H1 (cell line): ENCODE results near the gene CCDC183.
"Not testable (repeated sequence)": the region's sequence is repeated elsewhere in the genome, so short reads cannot be mapped to it uniquely, and the experiment has no call there.

Experiments
- CBX5 ChIP-seq: fragments of 300-800, 300-1000 bp; sonication (generic); IDR thresholded peaks from 2 replicates; pipeline ENCODE4 v1.7.1; 2016; ENCODE audit warnings: antibody characterized with exemption, low read length, low read depth
- EZH2 ChIP-seq: fragments of 200-600 bp; sonication (generic); IDR thresholded peaks from 2 replicates; pipeline ENCODE4 v1.7.1; 2012; ENCODE audit warnings: low read depth, mild to moderate bottlenecking, moderate library complexity, low read length, inconsistent platforms; ENCODE audit not compliant: severe bottlenecking
- HDAC2 ChIP-seq, 2 experiments: fragments of 300-600 bp in 1 of 2; sonication (generic) in 1 of 2; IDR thresholded peaks; 2 replicates each; pipeline ENCODE4 v1.6.1; 2011 to 2012; ENCODE audit warnings: low read depth in 2 of 2, low read length in 2 of 2, mild to moderate bottlenecking in 2 of 2, moderate library complexity in 2 of 2, borderline replicate concordance in 1 of 2, inconsistent platforms in 1 of 2
- KDM1A ChIP-seq: fragments of 200-600, 300-600 bp; sonication (generic); IDR thresholded peaks from 2 replicates; pipeline ENCODE4 v1.7.1; 2016; ENCODE audit warnings: mild to moderate bottlenecking, low read length, borderline replicate concordance
- MAFK ChIP-seq: IDR thresholded peaks from 2 replicates; pipeline ENCODE4 v1.6.1; 2012; ENCODE audit warnings: low read depth, mild to moderate bottlenecking, improper control_type of control experiment, low read length
- NRF1 ChIP-seq: IDR thresholded peaks from 2 replicates; pipeline ENCODE4 v1.6.1; 2011; ENCODE audit warnings: mild to moderate bottlenecking, low read depth, low read length, improper control_type of control experiment
- POLR2A ChIP-seq, 2 experiments: IDR thresholded peaks; 1 replicate in 1 of 2; 2 replicates in 1 of 2; pipeline ENCODE4 v1.6.1; 2011; ENCODE audit warnings: low read depth in 2 of 2, low read length in 2 of 2, mild to moderate bottlenecking in 2 of 2; ENCODE audit errors: control extremely low read depth in 1 of 2
- POLR2AphosphoS5 ChIP-seq: IDR thresholded peaks from 2 replicates; pipeline ENCODE4 v1.6.1; 2011; ENCODE audit warnings: low read depth, low read length
- TAF1 ChIP-seq: IDR thresholded peaks from 2 replicates; pipeline ENCODE4 v1.6.1; 2011; ENCODE audit warnings: mild to moderate bottlenecking, low read depth, low read length
- TCF12 ChIP-seq: IDR thresholded peaks from 2 replicates; pipeline ENCODE4 v1.6.1; 2011; ENCODE audit warnings: low read depth, mild to moderate bottlenecking, low read length
- TF ChIP-seq, protein P1 (sequence below): IDR thresholded peaks from 2 replicates; pipeline ENCODE4 v1.6.1; 2011; ENCODE audit warnings: low read length, improper control_type of control experiment
- TF ChIP-seq, protein P2 (sequence below), 3 experiments: IDR thresholded peaks; 1 replicate in 2 of 3; 2 replicates in 1 of 3; pipeline versions ENCODE4 v1.5.1 to v1.6.1; 2011; ENCODE audit warnings: low read length in 3 of 3, mild to moderate bottlenecking in 3 of 3, inconsistent platforms in 2 of 3, low read depth in 1 of 3, moderate library complexity in 1 of 3; ENCODE audit not compliant: insufficient read depth in 1 of 3; ENCODE audit errors: control extremely low read depth in 1 of 3

DNA sequence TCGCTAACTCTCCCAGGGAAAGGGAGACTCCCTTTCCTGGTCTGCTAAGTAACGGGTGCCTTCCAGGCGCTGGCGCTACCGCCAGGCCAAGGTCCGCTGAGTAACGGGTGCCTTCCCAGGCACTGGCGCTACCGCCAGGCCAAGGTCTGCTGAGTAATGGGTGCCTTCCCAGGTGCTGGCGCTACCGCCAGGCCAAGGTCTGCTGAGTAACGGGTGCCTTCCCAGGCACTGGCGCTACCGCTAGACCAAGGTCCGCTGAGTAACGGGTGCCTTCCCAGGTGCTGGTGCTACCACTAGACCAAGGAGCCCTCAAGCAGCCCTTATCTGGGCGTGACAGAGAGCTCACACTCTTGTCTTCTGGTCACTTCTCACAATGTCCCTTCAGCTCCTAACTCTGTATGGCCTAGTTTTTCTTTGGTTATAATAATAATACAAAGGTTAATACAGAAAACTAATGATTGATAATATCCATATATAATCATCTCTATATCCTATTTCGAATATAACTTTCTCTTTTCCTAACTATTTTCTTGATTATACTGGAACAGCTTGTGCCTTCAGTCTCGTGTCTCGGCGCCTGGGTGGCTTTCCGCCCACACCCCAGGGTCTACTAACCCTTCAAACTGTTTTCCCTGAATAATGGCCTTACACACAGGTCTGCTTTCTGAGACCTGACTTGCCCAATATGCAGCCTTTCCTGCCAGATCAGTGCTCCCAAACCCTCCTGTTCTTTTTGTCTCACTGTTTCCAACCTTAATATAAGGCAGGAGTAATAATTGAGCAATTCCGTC lies 10.4 kb upstream of the CCDC183 start:
- not testable (repeated sequence) for TF ChIP-seq KDM1A; EZH2; NRF1; POLR2AphosphoS5; MAFK; TCF12; TAF1; CBX5; POLR2A (IDR thresholded peaks at IDR 0.05; ENCODE audit: control extremely low read depth in 1 of 2, low read depth in 2 of 2, low read length in 2 of 2); HDAC2 (IDR thresholded peaks at IDR 0.05; ENCODE audit: borderline replicate concordance in 1 of 2, low read depth in 2 of 2, low read length in 2 of 2)
- TF ChIP-seq, protein P1, sequence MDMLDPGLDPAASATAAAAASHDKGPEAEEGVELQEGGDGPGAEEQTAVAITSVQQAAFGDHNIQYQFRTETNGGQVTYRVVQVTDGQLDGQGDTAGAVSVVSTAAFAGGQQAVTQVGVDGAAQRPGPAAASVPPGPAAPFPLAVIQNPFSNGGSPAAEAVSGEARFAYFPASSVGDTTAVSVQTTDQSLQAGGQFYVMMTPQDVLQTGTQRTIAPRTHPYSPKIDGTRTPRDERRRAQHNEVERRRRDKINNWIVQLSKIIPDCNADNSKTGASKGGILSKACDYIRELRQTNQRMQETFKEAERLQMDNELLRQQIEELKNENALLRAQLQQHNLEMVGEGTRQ = not testable (repeated sequence)
- TF ChIP-seq, protein P2, sequence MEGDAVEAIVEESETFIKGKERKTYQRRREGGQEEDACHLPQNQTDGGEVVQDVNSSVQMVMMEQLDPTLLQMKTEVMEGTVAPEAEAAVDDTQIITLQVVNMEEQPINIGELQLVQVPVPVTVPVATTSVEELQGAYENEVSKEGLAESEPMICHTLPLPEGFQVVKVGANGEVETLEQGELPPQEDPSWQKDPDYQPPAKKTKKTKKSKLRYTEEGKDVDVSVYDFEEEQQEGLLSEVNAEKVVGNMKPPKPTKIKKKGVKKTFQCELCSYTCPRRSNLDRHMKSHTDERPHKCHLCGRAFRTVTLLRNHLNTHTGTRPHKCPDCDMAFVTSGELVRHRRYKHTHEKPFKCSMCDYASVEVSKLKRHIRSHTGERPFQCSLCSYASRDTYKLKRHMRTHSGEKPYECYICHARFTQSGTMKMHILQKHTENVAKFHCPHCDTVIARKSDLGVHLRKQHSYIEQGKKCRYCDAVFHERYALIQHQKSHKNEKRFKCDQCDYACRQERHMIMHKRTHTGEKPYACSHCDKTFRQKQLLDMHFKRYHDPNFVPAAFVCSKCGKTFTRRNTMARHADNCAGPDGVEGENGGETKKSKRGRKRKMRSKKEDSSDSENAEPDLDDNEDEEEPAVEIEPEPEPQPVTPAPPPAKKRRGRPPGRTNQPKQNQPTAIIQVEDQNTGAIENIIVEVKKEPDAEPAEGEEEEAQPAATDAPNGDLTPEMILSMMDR (IDR thresholded peaks at IDR 0.05; ENCODE audit: control extremely low read depth in 1 of 3, insufficient read depth in 1 of 3, low read depth in 1 of 3, low read length in 3 of 3) = not testable (repeated sequence)
